ENCODE measurements around the gene G6PC1. TPM values are rescaled to one million over a fixed set of nuclear protein-coding genes. Genes with fewer than 3 reads are reported as not detected.

The G6PC1 gene
- total RNA-seq (2022; extraction: Qiagen RNA extraction), result 0.02 to 0.04 TPM (median 0.03 TPM) in 3 of 5 replicates, not detected in the others

GRCh38 chr17:42900460-42901331 lies at the start of gene G6PC1:
TSS of gene G6PC1 (plus strand) at chr17:42900799. CDS start at chr17:42900877, 78 bp downstream.

GRCh38 chr17:42850954-42851353 lies 49.6 kb upstream of the G6PC1 start, which contains the start of gene AOC3:
TSS of gene AOC3 (plus strand) at chr17:42851199. CDS start at chr17:42851344, 145 bp downstream.

Other genes starting within 250 kb of the G6PC1 start
- gene TUBG2, start 241.5 kb upstream of the G6PC1 start, total RNA-seq (2022; extraction: Qiagen RNA extraction), result 15.2 to 22.9 TPM (median 20.9 TPM) in 5 replicates
- 9.6 to 17.7 TPM (median 16.1 TPM) in 5 replicates for gene PLEKHH3, start 223.8 kb upstream of the G6PC1 start, total RNA-seq (2022; extraction: Qiagen RNA extraction)
- gene CCR10, start 219.0 kb upstream of the G6PC1 start, total RNA-seq (2022; extraction: Qiagen RNA extraction), result 0.25 to 0.35 TPM (median 0.29 TPM) in 5 replicates
- 4.5 to 5.6 TPM (median 5.0 TPM) in 5 replicates for gene CNTNAP1, start 218.3 kb upstream of the G6PC1 start, total RNA-seq (2022; extraction: Qiagen RNA extraction)
- gene EZH1, start 155.8 kb upstream of the G6PC1 start, total RNA-seq (2022; extraction: Qiagen RNA extraction), result 8.9 to 13.0 TPM (median 11.9 TPM) in 5 replicates
- 0.51 to 1.3 TPM (median 1.2 TPM) in 5 replicates for gene RAMP2, start 139.6 kb upstream of the G6PC1 start, total RNA-seq (2022; extraction: Qiagen RNA extraction)
- 123 to 126 TPM (median 124 TPM) in 5 replicates for gene VPS25, start 127.3 kb upstream of the G6PC1 start, total RNA-seq (2022; extraction: Qiagen RNA extraction)
- gene WNK4, start 120.2 kb upstream of the G6PC1 start, total RNA-seq (2022; extraction: Qiagen RNA extraction), result 0.91 to 1.6 TPM (median 1.2 TPM) in 5 replicates
- gene COA3, start 102.1 kb upstream of the G6PC1 start, total RNA-seq (2022; extraction: Qiagen RNA extraction), result 112 to 138 TPM (median 133 TPM) in 5 replicates
- 0.03 to 0.06 TPM (median 0.04 TPM) in 4 of 5 replicates, not detected in the other for gene CNTD1, start 101.9 kb upstream of the G6PC1 start, total RNA-seq (2022; extraction: Qiagen RNA extraction)
- 78.1 to 101 TPM (median 79.7 TPM) in 5 replicates for gene BECN1, start 76.5 kb upstream of the G6PC1 start, total RNA-seq (2022; extraction: Qiagen RNA extraction)
- 220 to 295 TPM (median 223 TPM) in 5 replicates for gene PSME3, start 67.4 kb upstream of the G6PC1 start, total RNA-seq (2022; extraction: Qiagen RNA extraction)
- 1.7 to 2.7 TPM (median 1.8 TPM) in 5 replicates for gene AOC2, start 56.2 kb upstream of the G6PC1 start, total RNA-seq (2022; extraction: Qiagen RNA extraction)
- 1.0 to 1.6 TPM (median 1.3 TPM) in 5 replicates for gene AOC3, start 49.6 kb upstream of the G6PC1 start, total RNA-seq (2022; extraction: Qiagen RNA extraction)
- 52.3 to 58.2 TPM (median 56.4 TPM) in 5 replicates for gene AARSD1, start 63.7 kb downstream of the G6PC1 start, total RNA-seq (2022; extraction: Qiagen RNA extraction)
- gene PTGES3L, start 79.3 kb downstream of the G6PC1 start, total RNA-seq (2022; extraction: Qiagen RNA extraction), result 0.63 to 1.3 TPM (median 0.87 TPM) in 5 replicates
- 19.0 to 20.1 TPM (median 19.6 TPM) in 5 replicates for gene RUNDC1, start 79.8 kb downstream of the G6PC1 start, total RNA-seq (2022; extraction: Qiagen RNA extraction)
- 2,911 to 3,334 TPM (median 2,945 TPM) in 5 replicates for gene RPL27, start 97.6 kb downstream of the G6PC1 start, total RNA-seq (2022; extraction: Qiagen RNA extraction)
- gene IFI35, start 106.0 kb downstream of the G6PC1 start, total RNA-seq (2022; extraction: Qiagen RNA extraction), result 17.3 to 20.9 TPM (median 19.0 TPM) in 5 replicates
- 228 to 248 TPM (median 238 TPM) in 5 replicates for gene VAT1, start 121.6 kb downstream of the G6PC1 start, total RNA-seq (2022; extraction: Qiagen RNA extraction)
- gene RND2, start 124.4 kb downstream of the G6PC1 start, total RNA-seq (2022; extraction: Qiagen RNA extraction), result 0.13 to 0.27 TPM (median 0.14 TPM) in 5 replicates
- gene BRCA1, start 224.6 kb downstream of the G6PC1 start, total RNA-seq (2022; extraction: Qiagen RNA extraction), result 20.0 to 33.7 TPM (median 23.7 TPM) in 5 replicates

Data from A549 treated with AZD2906 at 1 μM for 4 hours (cell line).